ENCODE data around the gene MLST8. TPM values are rescaled to one million over a fixed set of nuclear protein-coding genes. Genes with fewer than 3 reads are reported as not detected.
"Not testable (repeated sequence)": the region's sequence is repeated elsewhere in the genome, so short reads cannot be mapped to it uniquely, and the experiment has no call there.

Gene MLST8
- total and polyA plus RNA-seq, 9 donors: 7.4 to 56.2 (median 28.4) TPM

DNA sequence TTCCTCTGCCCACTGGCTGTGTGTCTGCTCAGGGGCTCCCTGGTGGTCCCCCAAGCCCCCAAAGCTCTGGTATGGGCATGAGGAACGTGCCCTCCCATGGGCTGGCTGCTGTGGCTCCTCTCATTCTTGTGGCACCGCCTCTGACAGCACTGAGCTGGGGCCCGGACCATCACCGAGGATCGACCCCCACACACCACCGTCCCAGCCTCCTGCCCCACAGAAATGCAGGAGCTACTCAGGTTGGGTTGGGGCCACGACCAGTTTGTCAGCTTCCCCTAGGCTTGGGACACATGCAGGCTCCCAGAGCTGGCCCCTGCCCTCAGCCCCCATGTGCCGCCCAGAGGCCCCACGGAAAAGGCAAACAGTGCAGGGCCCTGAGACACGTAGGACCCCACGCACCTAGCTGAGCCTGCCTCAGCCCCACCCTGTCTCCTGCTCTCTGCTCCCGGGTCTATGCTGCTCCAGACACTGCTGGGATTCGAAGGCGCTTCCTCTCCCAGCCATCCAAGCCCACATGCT lies 5.6 kb upstream of the MLST8 start:
- peaks cover 2% of the 10 kb centered on the region for H3K4me1 ChIP-seq (ENCODE audit: insufficient read depth)
- H3K9me3 ChIP-seq: no peaks in the 10 kb centered on the region
- DNase-seq: no peak
- TF ChIP-seq EP300 (IDR thresholded peaks at IDR 0.05) (no peak), POLR2A (IDR thresholded peaks at IDR 0.05) (no peak)
- TF ChIP-seq, protein P1, sequence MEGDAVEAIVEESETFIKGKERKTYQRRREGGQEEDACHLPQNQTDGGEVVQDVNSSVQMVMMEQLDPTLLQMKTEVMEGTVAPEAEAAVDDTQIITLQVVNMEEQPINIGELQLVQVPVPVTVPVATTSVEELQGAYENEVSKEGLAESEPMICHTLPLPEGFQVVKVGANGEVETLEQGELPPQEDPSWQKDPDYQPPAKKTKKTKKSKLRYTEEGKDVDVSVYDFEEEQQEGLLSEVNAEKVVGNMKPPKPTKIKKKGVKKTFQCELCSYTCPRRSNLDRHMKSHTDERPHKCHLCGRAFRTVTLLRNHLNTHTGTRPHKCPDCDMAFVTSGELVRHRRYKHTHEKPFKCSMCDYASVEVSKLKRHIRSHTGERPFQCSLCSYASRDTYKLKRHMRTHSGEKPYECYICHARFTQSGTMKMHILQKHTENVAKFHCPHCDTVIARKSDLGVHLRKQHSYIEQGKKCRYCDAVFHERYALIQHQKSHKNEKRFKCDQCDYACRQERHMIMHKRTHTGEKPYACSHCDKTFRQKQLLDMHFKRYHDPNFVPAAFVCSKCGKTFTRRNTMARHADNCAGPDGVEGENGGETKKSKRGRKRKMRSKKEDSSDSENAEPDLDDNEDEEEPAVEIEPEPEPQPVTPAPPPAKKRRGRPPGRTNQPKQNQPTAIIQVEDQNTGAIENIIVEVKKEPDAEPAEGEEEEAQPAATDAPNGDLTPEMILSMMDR (IDR thresholded peaks at IDR 0.05): no peak
- H3K4me3 ChIP-seq: no peak overlapping the region
- no peak overlapping the region for H3K27ac ChIP-seq
- peaks cover 2% of the 10 kb centered on the region for H3K27me3 ChIP-seq
- 54 to 55% (median 55%) methylated on average over 13 to 14 of the region's 14 CpGs for WGBS, 3 donors
- intact Hi-C loops (cut with DNase I): no loop called here
- H3K36me3 ChIP-seq: no peaks in the 10 kb centered on the region

DNA sequence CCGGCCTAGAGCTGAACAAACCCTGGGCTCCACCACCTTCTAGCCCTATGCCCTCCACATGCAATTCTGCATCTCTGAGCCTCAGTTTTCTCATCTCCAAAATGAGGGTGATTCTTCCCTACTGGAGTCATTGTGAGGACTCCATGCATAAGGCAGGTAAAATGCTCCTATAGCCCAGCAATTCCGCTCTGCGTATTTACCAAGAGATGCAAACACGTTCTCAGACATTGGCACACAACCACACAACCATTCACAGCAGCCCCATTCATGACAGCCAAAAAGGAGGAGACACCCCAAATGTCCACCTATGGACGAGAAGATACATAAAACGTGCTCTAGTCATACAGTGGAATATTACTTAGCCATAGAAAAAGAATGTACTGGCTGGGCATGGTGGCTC lies 4.9 kb upstream of the MLST8 start:
- 84 to 90% (median 84%) methylated on average over 6 of the region's 6 CpGs for WGBS, 3 donors
- no peak for DNase-seq
- Histone ChIP-seq H3K4me3 (no peak overlapping the region), H3K9me3 (no peaks in the 10 kb centered on the region), H3K36me3 (no peaks in the 10 kb centered on the region), H3K4me1 (ENCODE audit: insufficient read depth) (peaks cover 4% of the 10 kb centered on the region), H3K27ac (no peak overlapping the region), H3K27me3 (peaks cover 2% of the 10 kb centered on the region)
- TF ChIP-seq POLR2A (IDR thresholded peaks at IDR 0.05) (no peak), EP300 (IDR thresholded peaks at IDR 0.05) (no peak)
- TF ChIP-seq, protein P1 (IDR thresholded peaks at IDR 0.05): no peak
- intact Hi-C loops (cut with DNase I): no loop called here

DNA sequence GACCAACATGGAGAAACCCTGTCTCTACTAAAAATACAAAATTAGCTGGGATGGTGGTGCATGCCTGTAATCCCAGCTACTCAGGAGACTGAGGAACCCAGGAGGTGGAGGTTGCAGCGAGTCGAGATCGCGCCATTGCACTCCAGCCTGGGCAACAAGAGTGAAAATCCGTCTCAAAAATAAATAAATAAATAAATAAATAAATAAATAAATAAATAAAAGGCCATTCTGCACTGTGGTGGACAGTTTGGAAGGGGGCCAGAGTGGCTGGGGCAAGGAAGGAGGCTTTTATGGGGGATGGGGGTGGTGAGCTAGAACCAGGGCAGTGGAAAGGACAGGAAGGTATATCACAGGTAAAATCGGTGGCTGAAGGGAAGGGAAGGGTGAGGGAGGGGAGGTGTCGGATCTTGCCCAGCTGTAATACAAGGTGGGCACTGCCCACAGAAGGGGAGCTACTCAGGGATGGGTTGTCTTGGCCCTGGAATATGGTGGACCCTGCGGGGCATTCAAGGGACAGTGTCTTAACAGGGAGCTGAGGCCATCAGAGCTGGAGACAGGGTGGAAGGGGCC lies 2.0 kb upstream of the MLST8 start:
- intact Hi-C loops (cut with DNase I); H3K27me3 ChIP-seq; H3K27ac ChIP-seq; H3K4me1 ChIP-seq (ENCODE audit: insufficient read depth); H3K4me3 ChIP-seq; H3K36me3 ChIP-seq; H3K9me3 ChIP-seq; DNase-seq: not testable (repeated sequence)
- 90 to 95% (median 95%) methylated on average over 8 of the region's 8 CpGs for WGBS, 3 donors

DNA sequence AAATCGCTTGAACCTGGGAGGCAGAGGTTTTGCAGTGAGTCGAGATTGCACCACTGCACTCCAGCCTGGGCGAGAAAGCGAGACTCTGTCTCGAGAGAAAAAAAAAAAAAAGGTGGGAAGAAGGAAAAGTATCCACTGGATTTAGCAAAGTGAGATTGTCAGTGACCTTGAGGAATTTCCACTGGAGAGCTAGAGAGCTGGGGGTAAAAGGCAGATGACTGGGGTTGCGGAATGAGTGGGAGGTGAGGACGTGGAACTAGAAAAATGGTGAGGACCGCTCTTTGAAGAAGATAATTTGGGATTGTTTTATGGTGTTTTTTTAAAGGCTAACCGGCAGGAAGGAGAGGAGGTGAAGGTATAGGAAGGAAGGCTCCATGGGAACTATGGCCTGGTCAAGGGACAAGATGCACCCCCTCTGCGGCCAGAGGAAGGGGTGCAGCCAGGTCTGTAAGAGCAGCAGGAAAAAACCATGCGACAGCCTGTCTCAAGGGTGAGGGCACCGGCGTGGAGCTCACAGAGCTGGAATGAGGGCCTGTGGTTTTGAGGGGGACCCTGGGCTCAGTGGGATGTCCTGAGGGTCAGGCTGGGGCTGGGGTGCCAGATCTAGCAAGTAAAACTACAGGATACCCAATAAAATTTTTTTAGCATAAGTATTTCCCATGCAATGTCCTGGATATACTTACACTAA lies 694 bp upstream of the MLST8 start:
- 51 to 57% (median 53%) methylated on average over 13 of the region's 13 CpGs for WGBS, 3 donors
- intact Hi-C loops (cut with DNase I): no loop called here
- peak overlapping the region in 1 of 2 donors; percentile 99 for H3K27ac ChIP-seq
- H3K36me3 ChIP-seq: no peaks in the 10 kb centered on the region
- peaks cover 8% of the 10 kb centered on the region for H3K4me1 ChIP-seq (ENCODE audit: insufficient read depth)
- H3K27me3 ChIP-seq: no peaks in the 10 kb centered on the region
- no peak for TF ChIP-seq POLR2A (IDR thresholded peaks at IDR 0.05)
- TF ChIP-seq, protein P1 (IDR thresholded peaks at IDR 0.05): no peak
- no peak for TF ChIP-seq EP300 (IDR thresholded peaks at IDR 0.05)
- no peaks in the 10 kb centered on the region for H3K9me3 ChIP-seq
- no peak for DNase-seq
- peak overlapping the region; percentile 93 for H3K4me3 ChIP-seq

DNA sequence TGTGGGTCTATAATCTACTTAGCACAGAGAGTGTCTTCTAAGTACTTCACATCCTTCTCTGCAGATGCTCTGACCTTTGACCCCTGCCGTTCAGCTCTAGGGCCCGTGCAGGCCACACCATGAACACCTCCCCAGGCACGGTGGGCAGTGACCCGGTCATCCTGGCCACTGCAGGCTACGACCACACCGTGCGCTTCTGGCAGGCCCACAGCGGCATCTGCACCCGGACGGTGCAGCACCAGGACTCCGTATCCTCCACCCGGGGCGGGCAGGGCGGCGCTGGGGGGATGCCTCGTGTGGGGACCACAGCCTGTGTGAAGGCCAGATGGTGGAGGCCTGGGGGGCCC lies 686 bp downstream of the MLST8 start:
- Histone ChIP-seq H3K4me1 (ENCODE audit: insufficient read depth) (peaks cover 8% of the 10 kb centered on the region), H3K27ac (peak overlapping the region; percentile 97 to 99), H3K36me3 (no peaks in the 10 kb centered on the region), H3K9me3 (no peaks in the 10 kb centered on the region), H3K27me3 (no peaks in the 10 kb centered on the region), H3K4me3 (peak overlapping the region; percentile 93)
- peak in 2 of 5 donors; percentile 66 to 67 for DNase-seq
- TF ChIP-seq, protein P1 (IDR thresholded peaks at IDR 0.05): no peak
- TF ChIP-seq POLR2A (IDR thresholded peaks at IDR 0.05) (no peak), EP300 (IDR thresholded peaks at IDR 0.05) (no peak)
- 5 to 7% (median 5%) methylated on average over 16 of the region's 16 CpGs for WGBS, 3 donors
- intact Hi-C loops (cut with DNase I): no loop called here

Data from ovary (tissue), 9 donors.